Thyroid gland (tissue), 4 donors: ENCODE results near the gene PHAX. TPM values are rescaled to one million over a fixed set of nuclear protein-coding genes. Genes with fewer than 3 reads are reported as not detected.

ENCODE experiments used
- DNase-seq, 2 donors: peaks; one replicate each; pipeline ENCODE4 v3.0.0-alpha.2; 2019
- H3K27ac ChIP-seq, 3 donors: fragments of 200-600 bp; sonication (generic); 1 replicate in 2 of 3; 2 replicates in 1 of 3; pipeline ENCODE4 v1.5.1; 2016 to 2019; ENCODE audit warnings: mild to moderate bottlenecking in 1 of 3, moderate library complexity in 1 of 3
- H3K27me3 ChIP-seq: fragments of 200-600 bp; sonication (generic); one replicate; pipeline ENCODE4 v1.5.1; 2019
- H3K36me3 ChIP-seq, 2 donors: fragments of 200-600 bp; sonication (generic); one replicate each; pipeline ENCODE4 v1.5.1; 2016 to 2019
- H3K4me1 ChIP-seq, 2 donors: fragments of 200-600 bp; sonication (generic); one replicate each; pipeline ENCODE4 v1.5.1; 2017 to 2019
- H3K4me3 ChIP-seq, 3 donors: fragments of 200-600 bp; sonication (generic); replicated peaks in 1 of 3; 1 replicate in 2 of 3; 2 replicates in 1 of 3; pipeline ENCODE4 v1.5.1; 2016; ENCODE audit warnings: mild to moderate bottlenecking in 1 of 3
- H3K9me3 ChIP-seq: fragments of 200-600 bp; sonication (generic); one replicate; pipeline ENCODE4 v1.5.1; 2017
- POLR2A ChIP-seq, 2 donors: fragments of 450-650 bp; IDR thresholded peaks; one replicate each; pipeline ENCODE4 v1.6.1; 2017; ENCODE audit warnings: antibody characterized with exemption in 2 of 2, mild to moderate bottlenecking in 2 of 2, moderate library complexity in 1 of 2
- WGBS, 2 donors: methylation state at CpG; one replicate each; pipeline ENCODE4 v1.1.5; 2017; 5-methylcytosine and 5-hydroxymethylcytosine counted together
- intact Hi-C: fragments of 100-400 bp; cut with DNase I; formaldehyde crosslinking; loops from one replicate; pipeline ENCODE4 v1.15.1; 2023
- total RNA-seq, 4 donors: library from RNA; depleted of rRNA; stranded (reverse); fragments of >200 nt; gene quantifications; one replicate each; pipeline ENCODE4 v1.2.3, GENCODE V29; 2016
- TF ChIP-seq, protein P1 (sequence below), 6 experiments: fragments of 200-600 bp in 3 of 6; fragments of 450-650 bp in 3 of 6; sonication (generic) in 3 of 6; IDR thresholded peaks; one replicate each; pipeline ENCODE4 v1.5.1; 2016 to 2019; ENCODE audit warnings: antibody characterized with exemption in 6 of 6, mild to moderate bottlenecking in 2 of 6, inconsistent platforms in 1 of 6, moderate library complexity in 1 of 6

PHAX gene
- total RNA-seq, 4 donors from 2014 or later, result 35.2 to 42.9 (median 40.0) TPM

DNA sequence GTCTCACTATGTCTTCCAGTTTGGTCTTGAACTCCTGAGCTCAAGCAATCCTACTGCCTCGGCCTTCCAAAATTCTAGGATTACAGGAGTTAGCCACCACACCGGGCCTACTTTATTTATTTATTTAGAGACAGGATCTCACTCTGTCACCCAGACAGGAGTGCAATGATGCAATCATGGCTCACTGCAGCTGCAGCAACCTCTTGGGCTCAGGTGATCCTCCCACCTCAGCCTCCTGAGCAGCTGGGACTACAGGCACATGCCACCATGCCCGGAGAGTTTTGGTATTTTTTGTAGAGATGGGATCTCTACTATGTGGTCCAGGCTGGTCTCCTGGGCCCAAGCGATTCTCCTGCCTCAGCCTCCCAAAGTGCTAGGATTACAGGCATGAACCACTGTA lies 32.8 kb downstream of the PHAX start:
- 95 to 97% methylated on average over 4 of the region's 4 CpGs for WGBS, 2 donors
- no peak for TF ChIP-seq POLR2A (IDR thresholded peaks at IDR 0.05)
- TF ChIP-seq, protein P1, sequence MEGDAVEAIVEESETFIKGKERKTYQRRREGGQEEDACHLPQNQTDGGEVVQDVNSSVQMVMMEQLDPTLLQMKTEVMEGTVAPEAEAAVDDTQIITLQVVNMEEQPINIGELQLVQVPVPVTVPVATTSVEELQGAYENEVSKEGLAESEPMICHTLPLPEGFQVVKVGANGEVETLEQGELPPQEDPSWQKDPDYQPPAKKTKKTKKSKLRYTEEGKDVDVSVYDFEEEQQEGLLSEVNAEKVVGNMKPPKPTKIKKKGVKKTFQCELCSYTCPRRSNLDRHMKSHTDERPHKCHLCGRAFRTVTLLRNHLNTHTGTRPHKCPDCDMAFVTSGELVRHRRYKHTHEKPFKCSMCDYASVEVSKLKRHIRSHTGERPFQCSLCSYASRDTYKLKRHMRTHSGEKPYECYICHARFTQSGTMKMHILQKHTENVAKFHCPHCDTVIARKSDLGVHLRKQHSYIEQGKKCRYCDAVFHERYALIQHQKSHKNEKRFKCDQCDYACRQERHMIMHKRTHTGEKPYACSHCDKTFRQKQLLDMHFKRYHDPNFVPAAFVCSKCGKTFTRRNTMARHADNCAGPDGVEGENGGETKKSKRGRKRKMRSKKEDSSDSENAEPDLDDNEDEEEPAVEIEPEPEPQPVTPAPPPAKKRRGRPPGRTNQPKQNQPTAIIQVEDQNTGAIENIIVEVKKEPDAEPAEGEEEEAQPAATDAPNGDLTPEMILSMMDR (IDR thresholded peaks at IDR 0.05), result no peak

GRCh38 chr5:126635585-126635984 lies 34.8 kb downstream of the PHAX start:
- Histone ChIP-seq H3K4me1 (no peaks in the 10 kb centered on the region), H3K9me3 (no peaks in the 10 kb centered on the region), H3K36me3 (no peaks in the 10 kb centered on the region), H3K27me3 (no peaks in the 10 kb centered on the region), H3K27ac (no peak overlapping the region), H3K4me3 (no peak overlapping the region)
- 90% methylated on average over 3 of the region's 3 CpGs for WGBS, 2 donors
- no peak for TF ChIP-seq POLR2A (IDR thresholded peaks at IDR 0.05)
- TF ChIP-seq, protein P1 (IDR thresholded peaks at IDR 0.05), result no peak
- intact Hi-C loops, result no loop called here
- no peak for DNase-seq

More for the DNA sequence above, 32.8 kb downstream of the PHAX start:
- Histone ChIP-seq H3K27ac (no peak overlapping the region), H3K36me3 (no peaks in the 10 kb centered on the region), H3K9me3 (no peaks in the 10 kb centered on the region), H3K4me1 (no peaks in the 10 kb centered on the region), H3K4me3 (no peak overlapping the region), H3K27me3 (no peaks in the 10 kb centered on the region)
- intact Hi-C loops, result no loop called here
- DNase-seq, result no peak

- TF ChIP-seq, protein P1 (IDR thresholded peaks at IDR 0.05), result no peak
- TF ChIP-seq POLR2A (IDR thresholded peaks at IDR 0.05), result no peak
Measured at GRCh38 chr5:126636956-126637355, 36.2 kb downstream of the PHAX start.

GRCh38 chr5:126640866-126641265 lies 40.1 kb downstream of the PHAX start:
- intact Hi-C loops, result no loop called here
- Histone ChIP-seq H3K27me3 (no peaks in the 10 kb centered on the region), H3K27ac (no peak overlapping the region), H3K36me3 (no peaks in the 10 kb centered on the region), H3K4me3 (no peak overlapping the region), H3K4me1 (no peaks in the 10 kb centered on the region), H3K9me3 (no peaks in the 10 kb centered on the region)
- WGBS, 2 donors, result 92 to 94% methylated on average over 1 of the region's 1 CpG
- no peak for DNase-seq
- no peak for TF ChIP-seq POLR2A (IDR thresholded peaks at IDR 0.05)
- TF ChIP-seq, protein P1 (IDR thresholded peaks at IDR 0.05), result no peak

More at GRCh38 chr5:126636956-126637355, 36.2 kb downstream of the PHAX start:
- no peak overlapping the region for H3K4me3 ChIP-seq
- no peaks in the 10 kb centered on the region for H3K9me3 ChIP-seq
- DNase-seq, result no peak
- no peaks in the 10 kb centered on the region for H3K36me3 ChIP-seq
- H3K27me3 ChIP-seq, result no peaks in the 10 kb centered on the region
- no peak overlapping the region for H3K27ac ChIP-seq
- intact Hi-C loops, result no loop called here
- WGBS, 2 donors, result 89 to 92% methylated on average over 1 of the region's 1 CpG
- no peaks in the 10 kb centered on the region for H3K4me1 ChIP-seq

DNA sequence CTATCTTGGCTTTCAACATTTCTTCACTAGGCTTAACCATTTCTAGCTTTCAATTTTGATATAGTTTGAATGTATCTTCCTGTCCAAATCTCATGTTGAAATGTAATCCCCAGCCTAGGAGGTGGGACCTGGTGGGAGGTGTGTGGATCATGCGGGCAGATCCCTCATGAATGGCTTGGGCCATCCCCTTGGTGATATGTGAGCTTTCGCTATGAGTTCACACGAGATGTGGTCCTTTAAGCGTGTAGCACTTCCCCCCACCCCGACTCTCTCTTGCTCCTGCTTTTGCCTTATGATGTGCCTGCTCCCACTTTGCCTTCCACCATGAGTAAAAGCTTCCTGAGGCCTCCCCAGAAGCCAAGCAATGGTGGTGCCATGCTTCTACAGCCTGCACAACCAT lies 40.6 kb downstream of the PHAX start:
- intact Hi-C loops, result no loop called here
- no peak for DNase-seq
- TF ChIP-seq POLR2A (IDR thresholded peaks at IDR 0.05), result no peak
- TF ChIP-seq, protein P1 (IDR thresholded peaks at IDR 0.05), result no peak
- WGBS, 2 donors, result 90 to 92% methylated on average over 5 of the region's 5 CpGs
- Histone ChIP-seq H3K36me3 (no peaks in the 10 kb centered on the region), H3K4me1 (no peaks in the 10 kb centered on the region), H3K4me3 (no peak overlapping the region), H3K27ac (no peak overlapping the region), H3K27me3 (no peaks in the 10 kb centered on the region), H3K9me3 (no peaks in the 10 kb centered on the region)
